Lung (tissue), 12 donors: ENCODE results near the gene SH2D7. TPM values are rescaled to one million over a fixed set of nuclear protein-coding genes. Genes with fewer than 3 reads are reported as not detected.

Source experiments
- ATAC-seq: fragments of 200-7000 bp; cut with Tn5 transposase; one replicate; pipeline ENCODE4 v1.9.1; 2020; ENCODE audit warnings: moderate number of reproducible peaks; ENCODE audit not compliant: insufficient read depth, low FRiP score
- DNase-seq, 3 donors: peaks; one replicate each; pipeline ENCODE4 v3.0.0-alpha.2; 2013 to 2017
- H3K27ac ChIP-seq, 2 donors: one replicate each; pipeline ENCODE4 v1.5.1; 2013; ENCODE audit warnings: mild to moderate bottlenecking in 2 of 2, moderate library complexity in 2 of 2, control low read depth in 1 of 2, inconsistent platforms in 1 of 2, low read depth in 1 of 2, low read length in 1 of 2
- H3K27me3 ChIP-seq, 3 donors: one replicate each; pipeline ENCODE4 v1.5.1; 2013; ENCODE audit warnings: low read length in 2 of 3; ENCODE audit not compliant: control insufficient read depth in 3 of 3, insufficient read depth in 3 of 3
- H3K36me3 ChIP-seq, 4 donors: one replicate each; pipeline ENCODE4 v1.5.1; 2013; ENCODE audit warnings: low read length in 4 of 4, mild to moderate bottlenecking in 1 of 4, moderate library complexity in 1 of 4; ENCODE audit not compliant: control insufficient read depth in 4 of 4, insufficient read depth in 4 of 4
- H3K4me1 ChIP-seq, 5 donors: one replicate each; pipeline ENCODE4 v1.5.1; 2013; ENCODE audit warnings: low read length in 5 of 5, mild to moderate bottlenecking in 2 of 5, moderate library complexity in 1 of 5; ENCODE audit not compliant: control insufficient read depth in 5 of 5, insufficient read depth in 5 of 5
- H3K4me3 ChIP-seq: one replicate; pipeline ENCODE4 v1.5.1; 2013; ENCODE audit warnings: mild to moderate bottlenecking, control low read depth, moderate library complexity
- H3K9ac ChIP-seq, 2 donors: one replicate each; pipeline ENCODE4 v1.5.1; 2013; ENCODE audit warnings: low read length in 2 of 2, control low read depth in 1 of 2; ENCODE audit not compliant: insufficient read depth in 1 of 2
- H3K9me3 ChIP-seq, 4 donors: one replicate each; pipeline ENCODE4 v1.5.1; 2013; ENCODE audit warnings: low read length in 3 of 4, mild to moderate bottlenecking in 1 of 4, moderate library complexity in 1 of 4; ENCODE audit not compliant: control insufficient read depth in 4 of 4, insufficient read depth in 3 of 4
- CTCF ChIP-seq: IDR thresholded peaks from 2 replicates; pipeline ENCODE4 v1.5.1; 2012; ENCODE audit warnings: mild to moderate bottlenecking; ENCODE audit errors: control extremely low read depth, extremely low read depth
- WGBS, 2 donors: extraction: QIAGEN DNeasy Blood & Tissue Kit; methylation state at CpG; one replicate each; pipeline ENCODE4 v1.1.7; 2013; 5-methylcytosine and 5-hydroxymethylcytosine counted together
- polyA plus RNA-seq, 2 donors: library from polyadenylated mRNA; stranded (reverse); fragments of 200-250 nt; gene quantifications; one replicate each; pipeline ENCODE4 v1.2.1, GENCODE V29; 2013
- total RNA-seq, 2 donors: library from RNA; depleted of rRNA in 1 of 2; stranded (reverse); fragments of >200 nt in 1 of 2; gene quantifications; one replicate each; pipeline ENCODE4 v1.2.1, GENCODE V29; 2014 to 2021
- donor health status: control.
- donor health status: control.
- donor health status: Bipolar disorder and iron deficiency.
- donor health status: healthy.
- donor health status: DM: yes; HTN: yes; CAD: no.

SH2D7 gene
- total and polyA plus RNA-seq, 4 donors, result 0.04 to 0.25 TPM; not detected in 2

- peak within 1 kb of the TSS; percentile 78 for H3K4me3 ChIP-seq
- 0% methylated on average over 65 to 104 of the region's 104 CpGs for WGBS, 2 donors
- no peak for TF ChIP-seq CTCF
- H3K9me3 ChIP-seq, result no peaks in the 10 kb centered on the region
- peak within 1 kb of the TSS; percentile 30 to 39 for H3K9ac ChIP-seq
- peak within 1 kb of the TSS; percentile 80 to 93 for H3K27ac ChIP-seq
- peak; percentile 68 to 78 (median 68) for DNase-seq
- H3K36me3 ChIP-seq, result peaks cover 0 to 5% (median 0%) of the 10 kb centered on the region in 4 donors
- no peaks in the 10 kb centered on the region for H3K27me3 ChIP-seq
- peaks cover 5 to 34% (median 8%) of the 10 kb centered on the region in 5 donors for H3K4me1 ChIP-seq
- peak; percentile 61 for ATAC-seq
These were observed 15.1 kb upstream of the SH2D7 start, which contains the start of gene TBC1D2B for GRCh38 chr15:78077053-78077870. TBC1D2B (minus strand) TSS chr15:78077711; CDS start chr15:78077652, 59 bp downstream.

GRCh38 chr15:78077871-78078210 lies 14.5 kb upstream of the SH2D7 start:
- peak in 1 of 3 donors; percentile 57 for DNase-seq
- peak overlapping the region in 1 of 2 donors; percentile 93 for H3K27ac ChIP-seq
- H3K4me1 ChIP-seq, result peaks cover 0 to 28% (median 9%) of the 10 kb centered on the region in 5 donors
- no peak overlapping the region for H3K9ac ChIP-seq
- H3K9me3 ChIP-seq, result no peaks in the 10 kb centered on the region
- peak overlapping the region; percentile 78 for H3K4me3 ChIP-seq
- peaks cover 0 to 5% (median 0%) of the 10 kb centered on the region in 4 donors for H3K36me3 ChIP-seq
- no peaks in the 10 kb centered on the region for H3K27me3 ChIP-seq
- ATAC-seq, result no peak
- 12 to 19% methylated on average over 7 of the region's 7 CpGs for WGBS, 2 donors
- no peak for TF ChIP-seq CTCF

GRCh38 chr15:78079298-78080087 lies 12.9 kb upstream of the SH2D7 start:
- ATAC-seq (no peak), DNase-seq (no peak)
- peaks cover 0 to 5% (median 0%) of the 10 kb centered on the region in 4 donors for H3K36me3 ChIP-seq
- no peak for TF ChIP-seq CTCF
- H3K4me1 ChIP-seq, result peaks cover 0 to 26% (median 9%) of the 10 kb centered on the region in 5 donors
- H3K4me3 ChIP-seq, result no peak overlapping the region
- H3K27ac ChIP-seq, result peak overlapping the region in 1 of 2 donors; percentile 6
- no peaks in the 10 kb centered on the region for H3K9me3 ChIP-seq
- no peak overlapping the region for H3K9ac ChIP-seq
- WGBS, 2 donors, result 87 to 93% methylated on average over 11 of the region's 11 CpGs
- no peaks in the 10 kb centered on the region for H3K27me3 ChIP-seq
